TTC549 (cell line): ENCODE results near the gene IL20.
"Not testable (repeated sequence)": the region's sequence is repeated elsewhere in the genome, so short reads cannot be mapped to it uniquely, and the experiment has no call there.

Experiments
- FAIRE-seq: peaks from 2 replicates; lab custom pipeline; 2012; peaks lifted over from hg19 to GRCh38; lab: Jason Lieb, UNC

Gene IL20

GRCh38 chr1:206843626-206844025 is 21.8 kb upstream of the IL20 start:
- FAIRE-seq, result no peak

DNA sequence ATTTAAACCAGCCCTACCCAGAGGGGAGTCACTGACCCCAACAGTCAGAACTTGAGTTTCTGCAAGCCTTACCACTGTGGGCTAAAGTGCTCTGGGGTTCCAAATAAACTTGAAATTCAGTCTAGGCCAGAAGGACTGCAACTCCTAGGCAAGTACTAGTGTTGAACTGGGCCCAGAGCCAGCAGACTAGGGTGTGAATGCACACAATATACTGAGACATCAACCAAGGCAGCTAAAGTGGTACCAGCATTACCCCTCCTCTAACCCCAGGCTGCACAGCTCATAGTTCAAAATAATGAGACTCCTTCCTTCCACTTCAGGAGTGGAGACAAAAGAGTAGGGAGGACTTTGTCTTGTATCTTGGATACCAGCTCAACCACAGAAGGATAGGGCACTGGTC is 18.9 kb upstream of the IL20 start:
- no peak for FAIRE-seq

DNA sequence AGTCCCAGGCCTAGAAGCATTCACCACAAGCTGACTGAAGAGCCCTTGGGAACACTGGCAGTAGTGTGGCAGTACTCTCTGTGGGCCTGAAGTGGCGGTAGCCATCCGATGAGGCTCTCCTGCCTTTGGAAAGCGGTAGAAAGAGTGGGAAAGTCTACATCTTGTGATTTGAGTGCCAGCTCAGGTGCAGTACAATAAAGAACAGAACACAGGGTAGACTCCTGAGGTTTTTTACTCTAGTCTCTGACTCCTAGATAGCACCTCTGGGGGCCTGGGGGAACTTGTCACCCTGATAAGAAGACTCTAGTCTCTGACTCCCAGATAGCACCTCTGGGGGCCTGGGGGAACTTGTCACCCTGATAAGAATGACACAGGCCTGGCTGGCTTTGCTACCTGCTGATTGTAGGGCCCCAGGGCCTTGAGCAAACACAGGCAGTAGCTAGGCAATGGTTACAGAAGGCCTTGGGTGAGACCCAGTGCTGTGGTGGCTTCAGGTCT is 18.0 kb upstream of the IL20 start:
- no peak for FAIRE-seq

DNA sequence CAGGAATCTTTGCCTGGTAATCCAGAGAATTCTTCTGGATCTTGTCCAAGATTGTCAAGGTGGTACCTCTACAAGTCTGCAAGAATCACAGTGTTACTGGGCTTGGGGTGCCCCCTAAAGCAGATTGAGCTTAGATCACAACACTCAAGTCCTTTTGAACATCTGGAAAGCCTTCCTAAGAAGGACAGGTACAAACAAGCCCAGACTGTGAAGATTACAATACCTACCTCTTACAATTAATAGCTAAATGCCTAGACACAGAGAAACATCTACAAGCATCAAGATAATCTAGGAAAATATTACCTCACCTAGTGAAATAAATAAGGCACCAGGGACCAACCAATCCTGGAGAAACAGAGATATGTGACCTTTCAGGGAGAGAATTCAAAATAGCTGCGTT is 17.5 kb upstream of the IL20 start:
- no peak for FAIRE-seq

DNA sequence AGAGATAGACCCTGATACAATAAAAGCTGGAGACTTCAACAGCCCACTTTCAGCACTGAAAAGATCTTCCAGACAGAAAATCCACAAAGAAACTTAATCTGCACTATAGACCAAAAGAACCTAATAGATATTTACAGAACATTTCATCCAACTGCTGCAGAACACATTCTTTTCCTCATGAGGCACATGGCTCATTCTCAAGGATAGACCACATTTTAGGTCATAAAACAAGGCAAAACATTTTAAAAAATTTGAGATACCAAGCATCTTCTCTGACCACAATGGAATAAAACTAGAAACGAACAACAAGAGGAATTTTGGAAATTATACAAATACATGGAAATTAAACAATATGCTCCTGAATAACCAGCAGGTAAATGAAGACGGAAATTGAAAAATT is 15.0 kb upstream of the IL20 start:
- FAIRE-seq, result no peak

DNA sequence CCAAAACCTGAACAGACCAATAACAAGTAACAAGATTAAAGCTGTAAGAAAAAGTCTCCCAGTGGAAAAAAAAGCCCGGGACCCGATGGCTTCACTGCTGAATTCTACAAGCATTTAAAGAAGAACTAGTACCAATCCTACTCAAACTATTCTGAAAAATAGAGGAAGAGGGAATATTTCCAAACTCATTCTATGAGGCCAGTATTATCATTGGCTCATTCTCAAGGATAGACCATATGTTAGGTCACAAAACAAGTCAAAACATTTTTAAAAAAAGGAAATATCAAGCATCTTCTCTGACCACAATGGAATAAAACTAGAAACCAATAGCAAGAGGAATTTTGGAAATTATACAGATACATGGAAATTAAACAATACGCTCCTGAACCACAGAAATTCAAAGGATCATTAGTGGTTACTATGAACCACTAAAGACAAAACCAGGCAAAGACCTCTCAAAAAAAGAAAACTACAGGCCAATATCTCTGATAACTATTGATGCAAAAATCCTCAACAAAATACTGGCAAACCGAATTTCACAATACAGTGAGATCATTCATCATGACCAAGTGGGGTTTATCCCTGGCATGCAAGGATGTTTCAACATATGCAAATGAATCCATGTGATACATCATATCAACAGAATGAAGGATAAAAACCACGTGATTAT is 13.9 kb upstream of the IL20 start:
- no peak for FAIRE-seq

DNA sequence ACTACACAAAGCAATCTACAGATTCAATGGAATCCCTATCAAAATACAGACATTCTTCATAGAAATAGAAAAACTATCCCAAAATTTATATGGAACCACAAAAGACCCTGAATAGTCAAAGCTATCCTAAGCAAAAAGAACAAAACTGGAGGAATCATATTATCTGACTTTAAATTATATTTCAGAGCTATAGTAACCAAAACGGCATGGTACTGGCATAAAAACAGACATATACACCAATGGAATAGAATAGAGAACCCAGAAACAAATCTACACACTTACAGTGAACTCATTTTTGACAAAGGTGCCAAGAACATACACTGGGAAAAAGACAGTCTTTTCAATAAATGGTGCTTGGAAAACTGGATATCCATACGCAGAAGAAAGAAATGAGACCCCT is 12.8 kb upstream of the IL20 start:
- not testable (repeated sequence) for FAIRE-seq

DNA sequence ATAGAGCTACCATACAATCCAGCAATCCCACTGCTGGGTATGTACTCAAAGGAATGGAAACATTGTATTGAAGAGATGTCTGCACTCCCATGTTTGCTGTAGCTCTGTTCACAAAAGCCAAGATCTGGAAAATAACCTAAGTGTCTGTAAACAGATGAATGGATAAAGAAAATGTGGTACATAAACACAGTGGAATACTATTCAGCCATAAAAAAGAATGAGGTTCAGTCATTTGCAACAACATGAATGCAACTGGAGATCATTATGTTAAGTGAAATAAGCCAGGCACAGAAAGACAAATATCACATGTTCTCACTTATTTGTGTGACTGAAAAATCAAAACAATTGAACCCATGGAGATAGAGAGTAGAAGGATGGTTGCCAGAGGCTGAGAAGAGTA is 11.7 kb upstream of the IL20 start:
- FAIRE-seq, result not testable (repeated sequence)

DNA sequence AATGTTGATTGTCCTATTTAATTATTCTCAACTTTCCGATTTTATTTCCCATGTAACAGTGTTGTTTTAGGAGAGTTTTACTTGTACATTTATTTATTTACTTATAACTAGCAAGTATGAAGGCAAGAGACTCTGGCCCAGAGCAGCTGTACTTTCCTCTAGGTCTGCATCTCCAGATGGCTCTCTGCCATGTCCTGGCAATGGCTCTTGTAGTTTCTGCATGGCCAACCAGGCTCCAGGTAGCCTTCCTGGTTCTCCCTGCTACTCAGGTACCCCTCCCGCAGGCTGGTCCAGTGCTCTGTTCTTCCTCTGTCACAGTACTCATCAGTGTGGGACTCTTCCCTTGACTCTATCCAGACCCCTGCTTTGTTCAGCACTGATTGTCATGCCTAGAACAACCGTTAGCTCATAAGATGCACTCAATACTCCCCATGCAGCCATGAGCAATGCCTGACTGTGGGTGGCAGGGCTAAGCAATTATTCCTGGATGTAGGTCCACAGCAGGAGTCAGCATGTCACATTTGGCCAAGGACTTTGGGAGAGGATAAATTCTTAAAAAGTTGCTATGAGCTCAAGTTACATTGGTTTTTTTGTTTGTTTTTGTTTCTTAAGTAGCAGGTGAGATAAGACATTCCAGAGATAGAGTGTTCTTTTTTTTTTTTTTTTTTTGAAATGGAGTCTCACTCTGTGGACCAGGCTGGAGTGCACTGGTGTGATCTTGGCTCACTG is 10.9 kb upstream of the IL20 start:
- no peak for FAIRE-seq

DNA sequence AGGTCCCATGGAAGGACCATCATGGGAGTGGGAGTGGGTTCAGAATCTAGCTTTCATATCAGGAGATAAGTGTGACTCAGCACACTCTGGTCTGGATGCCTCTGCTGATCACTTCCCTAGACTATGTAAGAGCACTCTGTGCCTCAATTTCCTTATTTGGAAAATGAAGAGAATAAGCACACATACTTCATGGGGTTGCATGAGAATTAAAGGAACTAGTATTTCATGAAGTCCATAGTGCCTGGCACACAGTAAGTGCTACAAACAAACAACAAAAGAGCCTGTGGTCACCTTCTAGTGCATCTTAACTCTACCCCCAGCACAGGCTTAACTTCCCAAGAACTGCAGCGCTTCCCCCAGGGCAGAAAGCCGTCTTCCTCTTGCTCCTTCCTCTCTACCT is 9.6 kb upstream of the IL20 start:
- FAIRE-seq, result no peak

- FAIRE-seq, result no peak
Measured at GRCh38 chr1:206856674-206857464, 8.6 kb upstream of the IL20 start.

DNA sequence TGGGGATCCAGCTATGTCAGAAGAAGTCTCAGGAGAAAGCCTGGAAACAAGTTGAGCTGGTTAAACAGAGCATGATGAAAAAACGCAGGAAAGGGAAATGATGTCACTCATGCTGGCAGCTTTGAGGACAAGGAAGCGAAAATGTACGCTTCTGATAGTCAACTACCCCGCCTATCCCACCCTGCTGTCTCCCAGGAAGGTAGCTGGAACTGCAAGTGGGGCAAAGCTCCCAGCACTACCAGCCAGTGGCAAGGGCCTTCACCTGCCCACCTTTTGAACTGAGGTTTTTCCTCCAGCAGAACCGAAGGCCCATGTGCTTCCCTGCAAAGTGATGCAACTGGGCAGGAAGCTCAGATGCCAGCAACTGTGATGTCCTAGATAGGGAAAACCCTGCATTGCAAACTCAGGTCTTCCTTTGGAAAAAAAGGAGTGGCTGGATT is 6.3 kb upstream of the IL20 start:
- FAIRE-seq, result no peak

- no peak for FAIRE-seq
Measured at GRCh38 chr1:206860165-206860564, 5.3 kb upstream of the IL20 start.

GRCh38 chr1:206863266-206863665 is 2.2 kb upstream of the IL20 start:
- no peak for FAIRE-seq

GRCh38 chr1:206866062-206866461 is 639 bp downstream of the IL20 start:
- no peak for FAIRE-seq

- FAIRE-seq, result no peak
Measured at GRCh38 chr1:206867239-206867638, 1.8 kb downstream of the IL20 start.

- FAIRE-seq, result no peak
Measured at GRCh38 chr1:206867716-206868115, 2.3 kb downstream of the IL20 start.

DNA sequence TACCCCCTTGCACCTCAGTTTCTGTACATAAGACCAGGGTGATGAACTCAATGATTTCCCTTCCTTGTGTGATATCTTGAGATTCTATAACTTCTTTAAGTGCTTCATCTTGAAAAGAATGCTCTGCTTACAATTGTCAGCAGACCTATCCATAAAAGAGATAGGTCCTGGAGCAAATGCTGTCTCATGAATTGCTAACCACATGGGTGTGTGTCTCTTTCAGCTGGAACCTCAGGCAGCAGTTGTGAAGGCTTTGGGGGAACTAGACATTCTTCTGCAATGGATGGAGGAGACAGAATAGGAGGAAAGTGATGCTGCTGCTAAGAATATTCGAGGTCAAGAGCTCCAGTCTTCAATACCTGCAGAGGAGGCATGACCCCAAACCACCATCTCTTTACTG is 2.8 kb downstream of the IL20 start:
- no peak for FAIRE-seq

DNA sequence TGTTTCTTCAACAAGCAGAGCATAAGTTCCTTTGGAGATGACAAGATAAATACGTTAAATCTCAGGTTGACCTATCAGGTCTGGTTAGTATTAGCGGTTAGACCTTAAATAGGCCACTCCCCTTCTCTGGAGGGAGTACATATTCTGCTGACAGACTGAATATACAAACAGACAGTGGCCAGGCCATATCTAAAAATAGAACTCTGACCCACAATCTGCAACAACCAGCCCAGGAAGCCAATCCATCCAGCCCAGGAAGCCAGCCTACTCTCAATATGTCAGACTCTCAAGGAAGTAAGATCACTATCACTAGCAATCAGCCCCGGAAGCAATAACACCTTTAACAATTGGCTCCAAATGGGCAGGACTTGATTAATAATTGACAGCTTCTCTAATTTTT is 6.7 kb downstream of the IL20 start:
- FAIRE-seq, result no peak

- no peak for FAIRE-seq
Measured at GRCh38 chr1:206873603-206874188, 8.3 kb downstream of the IL20 start.

DNA sequence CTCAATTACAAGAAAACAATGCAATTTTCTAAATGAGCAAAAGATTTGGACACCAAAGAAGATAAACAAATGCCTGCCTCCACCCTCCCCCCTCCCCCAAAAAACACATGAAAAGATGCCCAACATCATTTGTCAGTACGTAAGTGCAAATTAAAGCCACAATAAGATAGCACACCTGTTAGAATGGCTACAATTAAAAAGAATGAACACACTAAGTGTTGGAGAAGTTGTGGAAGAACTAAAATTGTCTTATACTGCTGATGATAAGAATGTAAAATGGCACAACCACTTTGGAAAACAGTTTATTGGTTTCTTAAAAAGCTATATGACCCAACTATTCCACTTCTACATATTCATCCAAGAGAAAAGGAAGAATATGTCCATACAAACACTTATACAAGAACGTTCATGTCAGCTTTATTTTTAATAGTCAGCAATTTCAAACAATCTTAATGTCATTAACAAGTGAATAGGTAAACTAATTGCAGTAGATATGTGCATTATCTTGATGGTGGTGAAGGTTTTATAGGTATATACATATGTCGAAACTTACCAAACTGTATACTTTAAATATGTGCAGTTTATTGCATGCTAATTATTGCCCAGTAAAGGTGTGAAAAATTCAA is 10.4 kb downstream of the IL20 start:
- no peak for FAIRE-seq

DNA sequence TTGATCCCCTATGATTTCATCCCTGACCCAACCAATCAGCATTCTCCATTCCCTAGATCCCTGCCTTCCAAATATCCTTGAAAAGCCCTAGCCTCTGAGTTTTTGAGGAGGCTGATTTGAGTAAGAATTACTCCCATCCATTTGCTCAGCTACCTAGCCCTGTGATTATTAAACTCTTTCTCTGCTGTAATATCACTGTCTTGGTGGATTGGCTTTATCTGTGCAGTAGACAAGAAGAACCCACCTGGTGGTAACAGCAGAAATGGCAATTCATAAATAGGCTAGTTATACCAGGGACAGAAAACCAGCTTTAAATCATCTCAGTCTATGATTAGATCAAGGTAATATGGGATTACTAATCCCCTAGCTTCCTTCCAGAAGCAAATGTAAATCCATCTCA is 13.0 kb downstream of the IL20 start:
- no peak for FAIRE-seq
